Heart left ventricle (tissue), 13 donors: Measurements from ENCODE around the gene OGDH.

Source experiments
- POLR2A ChIP-seq, 2 donors: fragments of 450-650 bp; IDR thresholded peaks; one replicate each; pipeline ENCODE4 v1.6.1; 2017; ENCODE audit warnings: antibody characterized with exemption in 2 of 2, mild to moderate bottlenecking in 2 of 2, moderate library complexity in 2 of 2
- TF ChIP-seq, protein P1 (sequence below), 12 donors: fragments of 200-600 bp; sonication (generic) in 4 of 12; IDR thresholded peaks; one replicate each; pipeline versions ENCODE4 v1.5.0 to v1.8.0; 2018 to 2022; ENCODE audit warnings: antibody characterized with exemption in 12 of 12, mild to moderate bottlenecking in 5 of 12
- donor health status: ischemic (EF 13 %, LVEDD 7.1; RV severe dilation, severe dysfunction).
- donor health status: DM: no; HTN: yes; CAD: no.
- donor health status: DM: no; HTN: no; CAD: no.
- donor health status: ischemic (EF 25% LVEDD 6.9; RV normal size, moderate dysfunction).
- donor health status: ischemic (EF 25% LVEDD 5.7; RV mildly dilated, moderate dysfunction).
- donor health status: ischemic (EF 35%, LVEDD 5.7; RV mildly dilated, moderate dysfunction).
- donor health status: nonischemic (EF 11% LVEDD 7.7; RV severe dilation, severe dysfunction).
- donor health status: DM: yes; HTN: yes; CAD: no.
- donor health status: PGD.
- donor health status: ischemic (EF 29% LVEDD 5.4; RV normal size, mild dysfunction).
- donor health status: nonischemic (EF 23%, LVEDD 6.1; RV moderate dilation, normal function).

- TF ChIP-seq, protein P1, sequence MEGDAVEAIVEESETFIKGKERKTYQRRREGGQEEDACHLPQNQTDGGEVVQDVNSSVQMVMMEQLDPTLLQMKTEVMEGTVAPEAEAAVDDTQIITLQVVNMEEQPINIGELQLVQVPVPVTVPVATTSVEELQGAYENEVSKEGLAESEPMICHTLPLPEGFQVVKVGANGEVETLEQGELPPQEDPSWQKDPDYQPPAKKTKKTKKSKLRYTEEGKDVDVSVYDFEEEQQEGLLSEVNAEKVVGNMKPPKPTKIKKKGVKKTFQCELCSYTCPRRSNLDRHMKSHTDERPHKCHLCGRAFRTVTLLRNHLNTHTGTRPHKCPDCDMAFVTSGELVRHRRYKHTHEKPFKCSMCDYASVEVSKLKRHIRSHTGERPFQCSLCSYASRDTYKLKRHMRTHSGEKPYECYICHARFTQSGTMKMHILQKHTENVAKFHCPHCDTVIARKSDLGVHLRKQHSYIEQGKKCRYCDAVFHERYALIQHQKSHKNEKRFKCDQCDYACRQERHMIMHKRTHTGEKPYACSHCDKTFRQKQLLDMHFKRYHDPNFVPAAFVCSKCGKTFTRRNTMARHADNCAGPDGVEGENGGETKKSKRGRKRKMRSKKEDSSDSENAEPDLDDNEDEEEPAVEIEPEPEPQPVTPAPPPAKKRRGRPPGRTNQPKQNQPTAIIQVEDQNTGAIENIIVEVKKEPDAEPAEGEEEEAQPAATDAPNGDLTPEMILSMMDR (IDR thresholded peaks at IDR 0.05), result no peak
- no peak for TF ChIP-seq POLR2A (IDR thresholded peaks at IDR 0.05)
These were observed 8.8 kb downstream of the OGDH start for GRCh38 chr7:44615149-44615611.
